Mesenchymal stem cell (in vitro differentiated cells and primary cell): ENCODE data around the gene STK32B.

Source experiments
- DNase-seq: peaks from one replicate; pipeline ENCODE4 v3.0.0-alpha.2; 2013
- H2AFZ ChIP-seq: one replicate; pipeline ENCODE4 v1.6.1; 2013; ENCODE audit warnings: low read depth, mild to moderate bottlenecking, control low read depth, inconsistent platforms, low read length, moderate library complexity
- H2AK5ac ChIP-seq: 2 replicates; pipeline ENCODE4 v1.6.1; 2013; ENCODE audit warnings: low read length, moderate library complexity, mild to moderate bottlenecking, inconsistent platforms; ENCODE audit not compliant: severe bottlenecking
- H2BK120ac ChIP-seq: one replicate; pipeline ENCODE4 v1.6.1; 2013; ENCODE audit warnings: low read depth, mild to moderate bottlenecking, inconsistent platforms, low read length, moderate library complexity
- H2BK12ac ChIP-seq, 2 experiments: one replicate each; pipeline ENCODE4 v1.6.1; 2013; ENCODE audit warnings: inconsistent platforms in 2 of 2, low read length in 2 of 2, mild to moderate bottlenecking in 2 of 2, moderate library complexity in 2 of 2, control low read depth in 1 of 2
- H2BK15ac ChIP-seq: one replicate; pipeline ENCODE4 v1.6.1; 2013; ENCODE audit warnings: mild to moderate bottlenecking, low read depth, inconsistent platforms; ENCODE audit not compliant: poor library complexity, severe bottlenecking
- H2BK5ac ChIP-seq: 2 replicates; pipeline ENCODE4 v1.6.1; 2013; ENCODE audit warnings: low read depth, mild to moderate bottlenecking, low read length, control low read depth, inconsistent platforms; ENCODE audit not compliant: poor library complexity, severe bottlenecking
- H3K14ac ChIP-seq, 2 experiments: one replicate each; pipeline ENCODE4 v1.6.1; 2013; ENCODE audit warnings: inconsistent platforms in 2 of 2, low read length in 2 of 2, control low read depth in 1 of 2, mild to moderate bottlenecking in 1 of 2, moderate library complexity in 1 of 2
- H3K18ac ChIP-seq, 2 experiments: one replicate each; pipeline ENCODE4 v1.6.1; 2013; ENCODE audit warnings: inconsistent platforms in 2 of 2, low read length in 2 of 2, control low read depth in 1 of 2, low read depth in 1 of 2, mild to moderate bottlenecking in 1 of 2
- H3K23ac ChIP-seq, 2 experiments: one replicate each; pipeline ENCODE4 v1.6.1; 2013; ENCODE audit warnings: inconsistent platforms in 2 of 2, low read length in 2 of 2, mild to moderate bottlenecking in 2 of 2, moderate library complexity in 2 of 2, control low read depth in 1 of 2
- H3K27ac ChIP-seq: 2 replicates; pipeline ENCODE4 v1.5.1; 2013; ENCODE audit warnings: mild to moderate bottlenecking, moderate library complexity, low read length, control low read depth, inconsistent platforms; ENCODE audit not compliant: poor library complexity, severe bottlenecking
- H3K27me3 ChIP-seq, 2 experiments: 2 replicates each; pipeline versions ENCODE4 v1.6.1 to v1.7.0; 2013; ENCODE audit warnings: low read length in 2 of 2, mild to moderate bottlenecking in 2 of 2, moderate library complexity in 2 of 2, control low read depth in 1 of 2, inconsistent platforms in 1 of 2; ENCODE audit not compliant: control insufficient read depth in 1 of 2, insufficient read depth in 1 of 2
- H3K36me3 ChIP-seq, 2 experiments: 2 replicates each; pipeline versions ENCODE4 v1.6.1 to v1.7.0; 2013; ENCODE audit warnings: low read length in 2 of 2, control low read depth in 1 of 2, inconsistent platforms in 1 of 2, low read depth in 1 of 2, mild to moderate bottlenecking in 1 of 2; ENCODE audit not compliant: insufficient read depth in 2 of 2, control insufficient read depth in 1 of 2
- H3K4ac ChIP-seq, 2 experiments: one replicate each; pipeline ENCODE4 v1.6.1; 2013; ENCODE audit warnings: inconsistent platforms in 2 of 2, low read length in 2 of 2, mild to moderate bottlenecking in 2 of 2, moderate library complexity in 2 of 2, control low read depth in 1 of 2, low read depth in 1 of 2
- H3K4me1 ChIP-seq: 2 replicates; pipeline ENCODE4 v1.6.1; 2013; ENCODE audit warnings: low read depth, low read length, control low read depth; ENCODE audit not compliant: control insufficient read depth, insufficient read depth
- H3K4me2 ChIP-seq: 2 replicates; pipeline ENCODE4 v1.6.1; 2013; ENCODE audit warnings: low read length, mild to moderate bottlenecking, inconsistent platforms; ENCODE audit not compliant: poor library complexity, severe bottlenecking
- H3K4me3 ChIP-seq, 2 experiments: 2 replicates each; pipeline versions ENCODE4 v1.5.1 to v1.7.0; 2013; ENCODE audit warnings: low read length in 2 of 2, mild to moderate bottlenecking in 2 of 2, control low read depth in 1 of 2, low read depth in 1 of 2; ENCODE audit not compliant: insufficient read depth in 1 of 2
- H3K79me1 ChIP-seq: replicated peaks from 2 replicates; pipeline ENCODE4 v1.6.1; 2013; ENCODE audit warnings: mild to moderate bottlenecking, control low read depth, low read length, inconsistent platforms; ENCODE audit not compliant: poor library complexity, severe bottlenecking
- H3K9ac ChIP-seq: 2 replicates; pipeline ENCODE4 v1.7.0; 2013; ENCODE audit warnings: mild to moderate bottlenecking, low read length, moderate library complexity
- H3K9me3 ChIP-seq: 2 replicates; pipeline ENCODE4 v1.7.0; 2013; ENCODE audit warnings: mild to moderate bottlenecking, low read length; ENCODE audit not compliant: control insufficient read depth
- H4K8ac ChIP-seq: one replicate; pipeline ENCODE4 v1.6.1; 2013; ENCODE audit warnings: inconsistent platforms, mild to moderate bottlenecking, low read length, moderate library complexity
- H4K91ac ChIP-seq: one replicate; pipeline ENCODE4 v1.6.1; 2013; ENCODE audit warnings: mild to moderate bottlenecking, low read length, inconsistent platforms
- WGBS: methylation state at CpG from one replicate; pipeline ENCODE4 v1.1.7; 2013; ENCODE audit warnings: mixed read lengths; 5-methylcytosine and 5-hydroxymethylcytosine counted together

STK32B gene

GRCh38 chr4:5412751-5413150 lies 361.5 kb downstream of the STK32B start:
- Histone ChIP-seq H3K79me1 (peaks cover 2% of the 10 kb centered on the region), H4K91ac (no peak overlapping the region), H2BK120ac (no peak overlapping the region), H3K4me1 (no peaks in the 10 kb centered on the region), H4K8ac (no peak overlapping the region), H3K36me3 (peaks cover 2 to 3% of the 10 kb centered on the region in 2 experiments), H3K4ac (no peak overlapping the region), H3K27me3 (no peaks in the 10 kb centered on the region), H2AFZ (no peak overlapping the region), H2BK12ac (no peak overlapping the region), H3K9me3 (peaks cover 8% of the 10 kb centered on the region), H3K9ac (no peak overlapping the region), H2AK5ac (no peak overlapping the region), H3K18ac (no peak overlapping the region), H3K4me2 (no peak overlapping the region), H2BK5ac (no peak overlapping the region), H2BK15ac (no peak overlapping the region), H3K14ac (no peak overlapping the region), H3K4me3 (no peak overlapping the region), H3K23ac (no peak overlapping the region), H3K27ac (no peak overlapping the region)
- 91% methylated on average over 1 of the region's 1 CpG for WGBS
- no peak for DNase-seq

- Histone ChIP-seq H3K79me1 (peaks cover 2% of the 10 kb centered on the region), H2BK12ac (no peak overlapping the region), H2BK15ac (no peak overlapping the region), H3K4me1 (no peaks in the 10 kb centered on the region), H3K9me3 (peaks cover 12% of the 10 kb centered on the region), H3K4me3 (no peak overlapping the region), H3K18ac (no peak overlapping the region), H2BK5ac (no peak overlapping the region), H2AFZ (no peak overlapping the region), H3K36me3 (peaks cover 5 to 6% of the 10 kb centered on the region in 2 experiments), H3K4me2 (no peak overlapping the region), H3K4ac (no peak overlapping the region), H3K27ac (no peak overlapping the region), H3K9ac (no peak overlapping the region), H3K27me3 (no peaks in the 10 kb centered on the region), H3K23ac (no peak overlapping the region), H4K8ac (no peak overlapping the region), H3K14ac (no peak overlapping the region), H2BK120ac (no peak overlapping the region), H4K91ac (no peak overlapping the region), H2AK5ac (no peak overlapping the region)
- no peak for DNase-seq
- 76% methylated on average over 7 of the region's 7 CpGs for WGBS
Measured at GRCh38 chr4:5416637-5417036, 365.4 kb downstream of the STK32B start.

- Histone ChIP-seq H3K4me2 (no peak overlapping the region), H2BK5ac (no peak overlapping the region), H3K23ac (no peak overlapping the region), H3K9me3 (peaks cover 12% of the 10 kb centered on the region), H2BK120ac (no peak overlapping the region), H3K9ac (no peak overlapping the region), H3K27ac (no peak overlapping the region), H3K4ac (no peak overlapping the region), H4K8ac (no peak overlapping the region), H3K4me3 (no peak overlapping the region), H3K27me3 (no peaks in the 10 kb centered on the region), H3K79me1 (peaks cover 2% of the 10 kb centered on the region), H3K18ac (no peak overlapping the region), H3K14ac (no peak overlapping the region), H2BK15ac (no peak overlapping the region), H2AFZ (no peak overlapping the region), H3K36me3 (peaks cover 6 to 11% of the 10 kb centered on the region in 2 experiments), H2AK5ac (no peak overlapping the region), H2BK12ac (no peak overlapping the region), H4K91ac (no peak overlapping the region), H3K4me1 (no peaks in the 10 kb centered on the region)
- WGBS = 85% methylated on average over 6 of the region's 6 CpGs
- DNase-seq = no peak
Measured at GRCh38 chr4:5420266-5420665, 369.0 kb downstream of the STK32B start.

GRCh38 chr4:5421416-5421815 lies 370.1 kb downstream of the STK32B start:
- Histone ChIP-seq H3K4me3 (no peak overlapping the region), H3K14ac (no peak overlapping the region), H2AFZ (no peak overlapping the region), H2AK5ac (no peak overlapping the region), H2BK120ac (no peak overlapping the region), H3K18ac (no peak overlapping the region), H3K9ac (no peak overlapping the region), H3K4me2 (no peak overlapping the region), H3K4me1 (no peaks in the 10 kb centered on the region), H3K9me3 (peaks cover 12% of the 10 kb centered on the region), H4K91ac (no peak overlapping the region), H3K27ac (no peak overlapping the region), H2BK12ac (no peak overlapping the region), H3K4ac (no peak overlapping the region), H4K8ac (no peak overlapping the region), H3K27me3 (no peaks in the 10 kb centered on the region), H2BK15ac (no peak overlapping the region), H2BK5ac (no peak overlapping the region), H3K79me1 (peaks cover 2% of the 10 kb centered on the region), H3K23ac (no peak overlapping the region), H3K36me3 (peaks cover 6 to 11% of the 10 kb centered on the region in 2 experiments)
- 49% methylated on average over 2 of the region's 3 CpGs for WGBS
- no peak for DNase-seq
